Spinal cord (tissue), 10 donors: ENCODE measurements around the gene NTM. TPM values are rescaled to one million over a fixed set of nuclear protein-coding genes. Genes with fewer than 3 reads are reported as not detected.
A peak's percentile ranks its signal among the peaks of the same experiment; 100 is the strongest.

Experiments
- DNase-seq, 6 donors: peaks; one replicate each; pipeline versions ENCODE4 v3.0.0 to v3.0.0-alpha.2; 2013 to 2015; ENCODE audit warnings: low spot score in 6 of 6, low read depth in 4 of 6
- H3K27ac ChIP-seq: one replicate; pipeline ENCODE4 v1.5.1; 2013; ENCODE audit warnings: low read depth, low read length, control low read depth
- H3K27me3 ChIP-seq: one replicate; pipeline ENCODE4 v1.6.1; 2013; ENCODE audit warnings: low read length; ENCODE audit not compliant: control insufficient read depth, insufficient read depth
- H3K36me3 ChIP-seq: one replicate; pipeline ENCODE4 v1.6.1; 2013; ENCODE audit warnings: low read length; ENCODE audit not compliant: control insufficient read depth, insufficient read depth
- H3K4me1 ChIP-seq: one replicate; pipeline ENCODE4 v1.6.1; 2013; ENCODE audit warnings: low read length; ENCODE audit not compliant: control insufficient read depth, insufficient read depth
- H3K4me3 ChIP-seq: one replicate; pipeline ENCODE4 v1.5.1; 2013; ENCODE audit warnings: low read depth, low read length, control low read depth
- H3K9me3 ChIP-seq: one replicate; pipeline ENCODE4 v1.6.1; 2013; ENCODE audit warnings: low read length; ENCODE audit not compliant: control insufficient read depth, insufficient read depth
- WGBS: methylation state at CpG from one replicate; pipeline ENCODE4 v1.1.5; 2013; ENCODE audit warnings: missing lambda C conversion rate; ENCODE audit not compliant: insufficient coverage; 5-methylcytosine and 5-hydroxymethylcytosine counted together
- polyA plus RNA-seq, 2 donors: library from polyadenylated mRNA; unstranded; fragments of 120-200 nt; gene quantifications; one replicate each; pipeline ENCODE4 v1.2.1, GENCODE V29; 2013; ENCODE audit not compliant: insufficient read length in 2 of 2
- total RNA-seq, 2 donors: library from RNA; depleted of rRNA in 1 of 2; stranded (reverse); fragments of 120-200 nt in 1 of 2; fragments of >200 nt in 1 of 2; gene quantifications; one replicate each; pipeline versions ENCODE4 v1.2.3 to v1.2.4, GENCODE V29; 2013 to 2014
- donor health status: healthy.

The NTM gene
- total and polyA plus RNA-seq, 4 donors, result 69.3 to 181 (median 155) TPM

DNA sequence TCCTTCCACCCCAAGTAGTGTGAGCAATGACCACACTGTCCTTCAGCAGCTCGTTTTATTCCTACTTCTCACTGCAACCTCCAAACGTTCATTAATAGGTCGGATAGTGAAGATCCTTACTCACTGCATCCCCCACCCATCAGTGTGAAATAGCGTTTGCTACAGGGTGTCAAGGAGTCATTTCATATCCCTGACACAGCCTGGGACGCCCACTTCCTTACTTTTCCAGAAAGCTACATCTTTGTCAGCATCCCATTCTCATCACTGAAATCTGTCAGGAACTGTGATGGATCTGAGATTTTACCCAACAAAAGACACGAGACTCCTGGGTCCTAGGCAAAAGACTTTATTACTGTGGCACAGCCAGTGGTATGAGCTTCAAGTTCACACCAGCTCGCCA lies 592.4 kb downstream of the NTM start:
- Histone ChIP-seq H3K27me3 (no peaks in the 10 kb centered on the region), H3K36me3 (no peaks in the 10 kb centered on the region), H3K4me3 (no peak overlapping the region), H3K9me3 (no peaks in the 10 kb centered on the region), H3K4me1 (no peaks in the 10 kb centered on the region), H3K27ac (no peak overlapping the region)
- WGBS, result 79% methylated on average over 7 of the region's 7 CpGs
- no peak for DNase-seq

GRCh38 chr11:131964698-131965483 lies 594.5 kb downstream of the NTM start:
- no peak for DNase-seq
- no peak overlapping the region for H3K27ac ChIP-seq
- no peaks in the 10 kb centered on the region for H3K36me3 ChIP-seq
- no peak overlapping the region for H3K4me3 ChIP-seq
- 78% methylated on average over 6 of the region's 9 CpGs for WGBS
- no peaks in the 10 kb centered on the region for H3K9me3 ChIP-seq
- no peaks in the 10 kb centered on the region for H3K27me3 ChIP-seq
- no peaks in the 10 kb centered on the region for H3K4me1 ChIP-seq

- Histone ChIP-seq H3K27ac (no peak overlapping the region), H3K27me3 (no peaks in the 10 kb centered on the region), H3K36me3 (no peaks in the 10 kb centered on the region), H3K9me3 (no peaks in the 10 kb centered on the region), H3K4me3 (no peak overlapping the region), H3K4me1 (no peaks in the 10 kb centered on the region)
- no peak for DNase-seq
- WGBS, result 54% methylated on average over 2 of the region's 3 CpGs
These were observed 595.1 kb downstream of the NTM start for GRCh38 chr11:131965504-131965903.

DNA sequence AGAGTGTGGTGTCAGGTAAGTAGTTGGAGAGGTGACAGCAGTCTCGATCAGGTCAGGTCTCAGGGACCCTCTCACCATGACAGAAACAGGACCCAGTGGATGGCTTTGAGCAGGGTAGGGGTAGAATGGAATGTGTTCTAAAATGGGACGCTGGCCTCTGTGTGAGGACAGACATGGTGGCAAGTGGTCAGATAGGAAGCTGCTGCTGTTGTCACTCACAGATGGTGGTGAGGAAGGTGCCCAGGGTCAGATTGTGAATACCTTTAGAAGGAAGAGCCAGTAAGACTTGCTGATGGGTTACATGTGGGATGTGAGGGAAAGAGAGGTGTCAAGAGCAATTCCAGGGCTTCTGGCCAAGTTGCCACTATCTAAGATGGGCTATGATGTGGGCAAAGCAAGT lies 596.3 kb downstream of the NTM start:
- H3K27me3 ChIP-seq, result no peaks in the 10 kb centered on the region
- no peak overlapping the region for H3K27ac ChIP-seq
- no peak for DNase-seq
- no peaks in the 10 kb centered on the region for H3K4me1 ChIP-seq
- H3K4me3 ChIP-seq, result no peak overlapping the region
- WGBS, result 95% methylated on average over 2 of the region's 2 CpGs
- H3K36me3 ChIP-seq, result no peaks in the 10 kb centered on the region
- no peaks in the 10 kb centered on the region for H3K9me3 ChIP-seq

- WGBS, result no CpG with 5 or more reads among the region's 2 CpGs
- no peak for DNase-seq
- H3K4me1 ChIP-seq, result no peaks in the 10 kb centered on the region
- no peaks in the 10 kb centered on the region for H3K9me3 ChIP-seq
- no peaks in the 10 kb centered on the region for H3K36me3 ChIP-seq
- no peaks in the 10 kb centered on the region for H3K27me3 ChIP-seq
- no peak overlapping the region for H3K27ac ChIP-seq
- H3K4me3 ChIP-seq, result no peak overlapping the region
These were observed 598.8 kb downstream of the NTM start for GRCh38 chr11:131969261-131969660.

DNA sequence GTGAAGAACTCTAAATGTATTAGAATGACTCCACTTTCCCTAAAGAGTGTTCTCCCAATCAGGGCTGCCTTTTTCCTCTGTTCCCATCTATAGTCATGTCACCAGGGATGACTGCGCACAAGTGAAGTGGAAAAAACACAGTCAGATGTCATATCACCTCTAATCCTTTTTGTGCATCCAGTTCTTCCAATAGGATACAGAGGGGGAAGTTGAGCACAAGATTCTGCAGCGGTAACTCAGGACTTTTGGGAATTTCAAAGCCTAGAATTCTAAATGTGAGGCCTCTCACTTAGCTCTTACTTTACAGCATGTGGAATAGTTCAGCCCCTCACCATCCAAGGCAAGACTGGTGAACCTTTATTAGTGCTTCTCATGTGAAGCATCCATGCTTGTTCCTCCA lies 602.6 kb downstream of the NTM start:
- no peak for DNase-seq
- Histone ChIP-seq H3K36me3 (no peaks in the 10 kb centered on the region), H3K27ac (no peak overlapping the region), H3K4me1 (no peaks in the 10 kb centered on the region), H3K27me3 (no peaks in the 10 kb centered on the region), H3K9me3 (no peaks in the 10 kb centered on the region), H3K4me3 (no peak overlapping the region)
- no CpG with 5 or more reads among the region's 2 CpGs for WGBS

GRCh38 chr11:131975619-131976018 lies 605.2 kb downstream of the NTM start:
- Histone ChIP-seq H3K9me3 (no peaks in the 10 kb centered on the region), H3K27ac (no peak overlapping the region), H3K4me1 (no peaks in the 10 kb centered on the region), H3K36me3 (no peaks in the 10 kb centered on the region), H3K4me3 (no peak overlapping the region), H3K27me3 (no peaks in the 10 kb centered on the region)
- WGBS, result 75% methylated on average over 1 of the region's 5 CpGs
- DNase-seq, result no peak

GRCh38 chr11:131976021-131976420 lies 605.6 kb downstream of the NTM start:
- no peaks in the 10 kb centered on the region for H3K36me3 ChIP-seq
- no peak overlapping the region for H3K27ac ChIP-seq
- H3K4me1 ChIP-seq, result no peaks in the 10 kb centered on the region
- H3K27me3 ChIP-seq, result no peaks in the 10 kb centered on the region
- no peak overlapping the region for H3K4me3 ChIP-seq
- no peak for DNase-seq
- WGBS, result no CpG with 5 or more reads among the region's 3 CpGs
- no peaks in the 10 kb centered on the region for H3K9me3 ChIP-seq

GRCh38 chr11:131977231-131977630 lies 606.8 kb downstream of the NTM start:
- Histone ChIP-seq H3K36me3 (no peaks in the 10 kb centered on the region), H3K9me3 (no peaks in the 10 kb centered on the region), H3K27me3 (no peaks in the 10 kb centered on the region), H3K4me3 (no peak overlapping the region), H3K4me1 (peaks cover 7% of the 10 kb centered on the region), H3K27ac (no peak overlapping the region)
- DNase-seq, result peak in 2 of 6 donors; percentile 43 to 75
- WGBS, result 0% methylated on average over 2 of the region's 6 CpGs

- H3K36me3 ChIP-seq, result no peaks in the 10 kb centered on the region
- no peak overlapping the region for H3K27ac ChIP-seq
- H3K4me1 ChIP-seq, result peaks cover 9% of the 10 kb centered on the region
- H3K4me3 ChIP-seq, result no peak overlapping the region
- H3K9me3 ChIP-seq, result no peaks in the 10 kb centered on the region
- no peak for DNase-seq
- no peaks in the 10 kb centered on the region for H3K27me3 ChIP-seq
- WGBS, result 80% methylated on average over 1 of the region's 3 CpGs
These were observed 607.4 kb downstream of the NTM start for GRCh38 chr11:131977854-131978253.
